ENCODE results near the gene CD7.
A peak's percentile ranks its signal among the peaks of the same experiment; 100 is the strongest.

Gene CD7

GRCh38 chr17:82314012-82314726 lies 3.2 kb downstream of the CD7 start:
- DNase-seq = no peak

- DNase-seq = no peak
Measured at GRCh38 chr17:82313195-82314011, 4.0 kb downstream of the CD7 start.

- no peak for DNase-seq
Measured at GRCh38 chr17:82311971-82312370, 5.4 kb downstream of the CD7 start.

DNA sequence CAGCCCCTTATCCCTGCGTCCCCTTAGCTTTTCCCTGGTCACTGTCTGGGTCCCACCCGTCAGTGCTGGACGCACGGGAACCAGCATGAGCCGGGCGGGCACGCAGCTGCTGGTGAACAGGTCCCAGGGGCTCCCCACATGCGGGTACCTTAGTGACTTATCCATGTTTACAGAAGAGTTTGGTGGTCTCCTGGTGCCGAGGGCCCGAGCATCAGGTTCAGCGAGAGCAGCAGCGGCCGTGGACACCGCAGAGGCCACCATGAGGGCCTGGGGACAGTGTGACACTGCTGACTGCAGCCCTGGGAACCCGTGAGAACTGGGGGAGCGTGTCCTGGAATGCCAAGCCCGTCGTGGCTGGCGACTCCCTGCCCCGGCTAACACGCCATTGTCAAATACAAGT lies 6.5 kb downstream of the CD7 start:
- no peak for DNase-seq

DNA sequence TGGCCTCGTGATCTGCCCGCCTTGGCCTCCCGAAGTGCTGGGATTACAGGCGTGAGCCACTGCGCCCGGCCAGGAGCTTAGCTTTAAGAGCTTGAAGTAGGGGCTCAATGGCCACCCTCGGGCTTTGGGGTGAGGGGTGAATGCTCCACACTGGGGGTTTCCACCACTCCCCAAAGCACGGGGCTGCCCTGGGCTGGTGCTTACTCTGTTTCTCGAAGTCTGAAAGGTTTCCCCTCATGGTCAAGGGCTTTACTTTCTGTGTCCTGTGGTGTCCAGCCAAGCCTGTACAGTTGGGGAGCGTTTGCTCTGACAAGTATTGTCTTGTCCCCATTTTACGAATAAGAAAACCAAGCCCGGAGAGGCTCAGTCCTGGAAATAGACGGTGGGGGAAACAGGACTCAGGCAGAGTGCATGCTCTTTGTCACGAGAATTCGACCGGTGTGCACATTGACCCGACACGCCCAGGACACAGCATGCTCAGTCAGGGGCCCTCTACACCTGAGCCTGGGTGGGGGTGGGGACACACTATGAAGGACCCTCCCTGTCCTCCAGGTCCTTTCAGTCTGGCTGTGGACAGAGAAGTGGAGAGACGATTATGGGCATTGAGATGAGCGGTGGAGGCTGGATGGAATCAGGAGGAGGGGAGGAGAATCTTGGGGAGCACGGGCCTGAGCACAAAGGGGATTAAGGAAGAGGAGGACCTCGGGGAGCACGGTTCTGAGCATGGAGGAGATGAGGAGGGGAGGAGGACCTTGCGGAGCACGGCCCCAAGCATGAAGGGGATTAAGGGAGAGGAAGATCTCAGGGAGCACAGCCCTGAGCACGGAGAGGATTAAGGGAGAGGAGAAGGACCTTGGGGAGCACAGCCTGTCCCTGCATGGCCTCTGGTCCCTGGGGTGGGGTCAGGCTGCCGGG lies 7.5 kb downstream of the CD7 start:
- DNase-seq = no peak

DNA sequence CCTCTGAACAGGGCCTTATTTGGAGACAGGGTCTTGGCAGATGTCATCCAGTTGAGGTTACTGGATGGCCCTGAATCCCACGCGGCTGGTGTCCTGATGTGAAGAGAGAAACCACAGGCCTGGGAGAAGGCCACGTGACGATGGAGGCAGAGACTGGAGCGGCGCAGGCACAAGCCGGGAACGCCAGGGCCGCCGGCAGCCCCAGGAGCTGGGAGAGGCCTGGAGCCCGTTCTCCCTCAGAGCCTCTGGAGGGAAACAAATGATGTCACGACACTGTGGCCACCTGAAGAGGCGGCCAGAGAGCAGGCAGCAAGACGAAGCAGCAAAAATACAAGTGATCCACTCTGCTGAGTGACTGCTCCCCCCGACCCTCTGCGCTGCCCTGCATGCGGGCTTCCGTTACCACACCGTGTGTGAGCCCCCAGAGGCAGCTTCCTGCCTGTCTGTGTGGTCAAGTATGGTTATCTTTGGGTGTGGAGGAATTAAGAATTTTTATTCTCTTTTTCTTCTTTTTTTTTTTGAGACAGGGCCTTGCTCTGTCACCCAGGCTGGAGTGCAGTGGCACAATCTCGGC lies 11.6 kb downstream of the CD7 start:
- DNase-seq = no peak

- no peak for DNase-seq
Measured at GRCh38 chr17:82304826-82305726, 12.3 kb downstream of the CD7 start.

- DNase-seq = no peak
Measured at GRCh38 chr17:82303944-82304808, 13.2 kb downstream of the CD7 start.

- DNase-seq = no peak
Measured at GRCh38 chr17:82302991-82303943, 14.1 kb downstream of the CD7 start.

DNA sequence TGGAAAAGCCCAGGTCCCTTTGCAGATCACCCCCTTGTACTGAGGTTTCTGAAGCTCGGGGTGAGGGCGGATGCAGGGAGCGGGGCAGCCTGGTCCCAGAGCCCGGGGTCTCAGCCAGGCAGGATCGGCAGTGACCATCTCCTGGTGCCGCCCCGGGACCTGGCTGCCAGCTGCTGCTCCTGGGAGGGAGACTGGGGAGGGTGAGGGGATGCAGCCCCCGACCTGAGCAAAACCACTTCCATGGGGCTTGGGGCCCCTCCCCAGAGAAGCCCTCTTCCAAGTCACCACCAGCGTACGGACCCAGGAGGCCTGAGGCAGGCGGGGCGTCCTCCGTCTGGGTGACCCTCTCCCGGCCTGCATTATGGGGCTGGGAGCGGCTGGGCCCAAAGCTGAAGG lies 14.8 kb downstream of the CD7 start:
- DNase-seq = no peak

GRCh38 chr17:82301916-82302567 lies 15.4 kb downstream of the CD7 start:
- DNase-seq = peak; percentile 54

GRCh38 chr17:82301300-82301915 lies 16.0 kb downstream of the CD7 start:
- no peak for DNase-seq

- peak; percentile 54 to 65 for DNase-seq
Measured at GRCh38 chr17:82300707-82301270, 16.6 kb downstream of the CD7 start.

DNA sequence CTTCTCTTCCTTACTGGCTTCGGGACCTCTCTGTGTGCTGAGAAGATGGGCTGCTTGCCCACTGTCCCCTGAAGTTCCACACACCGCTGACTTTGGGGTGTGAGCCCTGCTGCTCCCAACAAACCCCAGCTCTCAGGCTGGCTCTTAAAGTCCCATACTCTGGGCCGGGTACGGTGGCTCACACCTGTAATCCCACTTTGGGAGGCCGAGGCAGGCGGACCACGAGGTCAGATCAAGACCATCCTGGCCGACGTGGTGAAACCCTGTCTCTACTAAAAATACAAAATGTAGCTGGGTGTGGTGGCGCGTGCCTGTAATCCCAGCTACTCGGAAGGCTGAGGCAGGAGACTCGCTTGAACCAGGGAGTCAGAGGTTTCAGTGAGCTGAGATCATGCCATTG lies 17.2 kb downstream of the CD7 start:
- DNase-seq = no peak

- DNase-seq = peak in 1 of 2 experiments; percentile 46
Measured at GRCh38 chr17:82299452-82299851, 18.0 kb downstream of the CD7 start.

GRCh38 chr17:82298538-82299421 lies 18.6 kb downstream of the CD7 start:
- DNase-seq = no peak
